ENCODE data around the gene MRC1. TPM values are rescaled to one million over a fixed set of nuclear protein-coding genes. Genes with fewer than 3 reads are reported as not detected.
"Not testable (repeated sequence)": the region's sequence is repeated elsewhere in the genome, so short reads cannot be mapped to it uniquely, and the experiment has no call there.

The MRC1 gene
- total RNA-seq, 1 donor = under 0.01 TPM

GRCh38 chr10:17943033-17943745 is 134.0 kb downstream of the MRC1 start:
- H3K4me3 ChIP-seq (ENCODE audit: low read depth, low read length) = no peak overlapping the region
- TF ChIP-seq CTCF (IDR thresholded peaks at IDR 0.05; ENCODE audit: insufficient read depth, low read depth, low read length) = no peak
- no peak for DNase-seq (ENCODE audit: low read depth)

- not testable (repeated sequence) for H3K4me3 ChIP-seq (ENCODE audit: low read depth, low read length); DNase-seq (ENCODE audit: low read depth)
These were observed 141.1 kb downstream of the MRC1 start for GRCh38 chr10:17950269-17950668.

GRCh38 chr10:17950726-17951125 is 141.6 kb downstream of the MRC1 start:
- TF ChIP-seq CTCF (IDR thresholded peaks at IDR 0.05; ENCODE audit: insufficient read depth, low read depth, low read length) = no peak
- DNase-seq (ENCODE audit: low read depth) = no peak
- H3K4me3 ChIP-seq (ENCODE audit: low read depth, low read length) = no peak overlapping the region

GRCh38 chr10:17951868-17952371 is 142.8 kb downstream of the MRC1 start, which contains the start of gene SLC39A12:
Gene SLC39A12 (plus strand): TSS chr10:17951918. CDS start chr10:17953277, 1,359 bp downstream.
- H3K4me3 ChIP-seq (ENCODE audit: low read depth, low read length) = no peak within 1 kb of the TSS
- TF ChIP-seq CTCF (IDR thresholded peaks at IDR 0.05; ENCODE audit: insufficient read depth, low read depth, low read length) = no peak
- peak; percentile 11 for DNase-seq (ENCODE audit: low read depth)

- H3K4me3 ChIP-seq (ENCODE audit: low read depth, low read length); DNase-seq (ENCODE audit: low read depth): not testable (repeated sequence)
These were observed 145.2 kb downstream of the MRC1 start for GRCh38 chr10:17954372-17954771.

- no peak for DNase-seq (ENCODE audit: low read depth)
- no peak for TF ChIP-seq CTCF (IDR thresholded peaks at IDR 0.05; ENCODE audit: insufficient read depth, low read depth, low read length)
- no peak overlapping the region for H3K4me3 ChIP-seq (ENCODE audit: low read depth, low read length)
These were observed 145.7 kb downstream of the MRC1 start for GRCh38 chr10:17954861-17955260.

GRCh38 chr10:17958049-17958448 is 148.9 kb downstream of the MRC1 start:
- no peak for TF ChIP-seq CTCF (IDR thresholded peaks at IDR 0.05; ENCODE audit: insufficient read depth, low read depth, low read length)
- no peak for DNase-seq (ENCODE audit: low read depth)

GRCh38 chr10:17959870-17960269 is 150.7 kb downstream of the MRC1 start:
- DNase-seq (ENCODE audit: low read depth) = no peak
- TF ChIP-seq CTCF (IDR thresholded peaks at IDR 0.05; ENCODE audit: insufficient read depth, low read depth, low read length) = no peak
- no peak overlapping the region for H3K4me3 ChIP-seq (ENCODE audit: low read depth, low read length)

More at GRCh38 chr10:17958049-17958448, 148.9 kb downstream of the MRC1 start:
- H3K4me3 ChIP-seq (ENCODE audit: low read depth, low read length) = no peak overlapping the region

Measured in fibroblast of villous mesenchyme (primary cell).